Measurements from ENCODE around the gene CRHR2.

DNA sequence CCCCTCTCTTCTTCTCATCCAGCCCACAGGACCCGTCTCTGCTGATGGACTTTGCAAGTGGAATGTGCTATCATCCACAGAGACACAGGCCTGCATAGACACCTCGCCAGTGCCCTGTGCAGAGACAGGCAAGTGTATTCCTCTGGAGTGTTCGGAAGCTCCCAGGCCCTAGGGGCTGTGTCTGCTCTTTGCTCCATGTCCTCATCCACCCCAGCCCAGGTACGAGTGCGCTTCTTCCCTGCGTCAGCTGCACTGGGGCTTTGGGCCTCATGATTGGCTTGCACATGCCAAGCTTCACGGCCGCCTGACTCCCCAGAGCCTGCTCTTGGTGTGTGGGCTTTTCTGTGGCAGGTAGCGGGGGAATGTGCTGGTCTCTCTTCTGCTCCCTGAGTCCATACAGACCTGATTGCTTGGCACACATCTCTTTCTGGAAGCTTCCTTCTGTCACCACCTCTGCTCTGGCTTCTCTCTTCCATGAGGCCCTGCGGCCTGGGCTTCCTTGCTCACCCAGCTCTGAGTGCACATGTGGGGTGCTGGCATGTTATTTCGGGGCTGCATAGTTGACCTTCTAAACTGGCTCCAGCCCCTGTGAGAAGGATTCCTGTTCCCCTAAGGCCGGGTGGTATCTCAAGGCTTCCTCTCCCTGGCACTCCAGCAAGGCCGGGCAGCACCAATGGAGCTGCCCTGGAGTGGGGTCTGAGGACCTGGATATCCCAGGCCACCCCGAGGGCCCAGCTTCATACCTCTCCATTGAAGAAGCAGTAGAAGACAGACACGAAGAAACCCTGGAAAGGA is 27.8 kb downstream of the CRHR2 start:
- TF ChIP-seq, protein P1, sequence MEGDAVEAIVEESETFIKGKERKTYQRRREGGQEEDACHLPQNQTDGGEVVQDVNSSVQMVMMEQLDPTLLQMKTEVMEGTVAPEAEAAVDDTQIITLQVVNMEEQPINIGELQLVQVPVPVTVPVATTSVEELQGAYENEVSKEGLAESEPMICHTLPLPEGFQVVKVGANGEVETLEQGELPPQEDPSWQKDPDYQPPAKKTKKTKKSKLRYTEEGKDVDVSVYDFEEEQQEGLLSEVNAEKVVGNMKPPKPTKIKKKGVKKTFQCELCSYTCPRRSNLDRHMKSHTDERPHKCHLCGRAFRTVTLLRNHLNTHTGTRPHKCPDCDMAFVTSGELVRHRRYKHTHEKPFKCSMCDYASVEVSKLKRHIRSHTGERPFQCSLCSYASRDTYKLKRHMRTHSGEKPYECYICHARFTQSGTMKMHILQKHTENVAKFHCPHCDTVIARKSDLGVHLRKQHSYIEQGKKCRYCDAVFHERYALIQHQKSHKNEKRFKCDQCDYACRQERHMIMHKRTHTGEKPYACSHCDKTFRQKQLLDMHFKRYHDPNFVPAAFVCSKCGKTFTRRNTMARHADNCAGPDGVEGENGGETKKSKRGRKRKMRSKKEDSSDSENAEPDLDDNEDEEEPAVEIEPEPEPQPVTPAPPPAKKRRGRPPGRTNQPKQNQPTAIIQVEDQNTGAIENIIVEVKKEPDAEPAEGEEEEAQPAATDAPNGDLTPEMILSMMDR (IDR thresholded peaks at IDR 0.05), result no peak
- TF ChIP-seq POLR2A (IDR thresholded peaks at IDR 0.05), result no peak
- no peak for TF ChIP-seq POLR2AphosphoS5 (IDR thresholded peaks at IDR 0.05)
